H1 (cell line): ENCODE data around the gene CYB5R3. TPM values are rescaled to one million over a fixed set of nuclear protein-coding genes. Genes with fewer than 3 reads are reported as not detected.

Experiments
- BACH1 ChIP-seq: IDR thresholded peaks from 2 replicates; pipeline ENCODE4 v1.6.1; 2012; ENCODE audit warnings: low read length, improper control_type of control experiment
- CHD7 ChIP-seq: fragments of 300-600 bp; sonication (generic); IDR thresholded peaks from 2 replicates; pipeline ENCODE4 v1.7.1; 2012; ENCODE audit warnings: low read length, moderate library complexity, mild to moderate bottlenecking, inconsistent platforms; ENCODE audit not compliant: insufficient replicate concordance
- E2F6 ChIP-seq: IDR thresholded peaks from 2 replicates; pipeline ENCODE4 v1.6.1; 2012; ENCODE audit warnings: inconsistent platforms
- EGR1 ChIP-seq: IDR thresholded peaks from 2 replicates; pipeline ENCODE4 v1.6.1; 2011; ENCODE audit warnings: low read depth, low read length, borderline replicate concordance
- EP300 ChIP-seq, 2 experiments: IDR thresholded peaks; 1 replicate in 1 of 2; 2 replicates in 1 of 2; pipeline ENCODE4 v1.6.1; 2011 to 2012; ENCODE audit warnings: low read depth in 2 of 2, low read length in 2 of 2, mild to moderate bottlenecking in 2 of 2, borderline replicate concordance in 1 of 2, inconsistent platforms in 1 of 2, moderate library complexity in 1 of 2
- HDAC2 ChIP-seq, 2 experiments: fragments of 300-600 bp in 1 of 2; sonication (generic) in 1 of 2; IDR thresholded peaks; 2 replicates each; pipeline ENCODE4 v1.6.1; 2011 to 2012; ENCODE audit warnings: low read depth in 2 of 2, low read length in 2 of 2, mild to moderate bottlenecking in 2 of 2, moderate library complexity in 2 of 2, borderline replicate concordance in 1 of 2, inconsistent platforms in 1 of 2
- KDM5A ChIP-seq: fragments of 200-600 bp; IDR thresholded peaks from 2 replicates; pipeline ENCODE4 v1.7.1; 2012; ENCODE audit warnings: mild to moderate bottlenecking, low read length, inconsistent platforms, mixed read lengths
- SIX5 ChIP-seq: IDR thresholded peaks from 2 replicates; pipeline ENCODE4 v1.6.1; 2011; ENCODE audit warnings: mild to moderate bottlenecking, low read depth, low read length
- SP4 ChIP-seq: IDR thresholded peaks from 2 replicates; pipeline ENCODE4 v1.6.1; 2012; ENCODE audit warnings: low read length, inconsistent platforms
- polyA plus RNA-seq, 7 experiments: library from polyadenylated mRNA; depleted of rRNA in 3 of 7; stranded (reverse) in 5 of 7; unstranded in 2 of 7; fragments of >200 nt in 5 of 7; fragments of 200-250 nt in 2 of 7; gene quantifications; 1 replicate in 5 of 7; 2 replicates in 1 of 7; 4 replicates in 1 of 7; pipeline versions ENCODE4 v1.2.1 to v1.2.3, GENCODE V29; 2011 to 2013; ENCODE audit warnings: missing spikeins in 2 of 7, mixed read lengths in 2 of 7
- total RNA-seq: library from RNA; stranded (reverse); fragmentation: NEBNext Ultra II Directional; extraction: Animal tissue kit (Norgen Biotek cat#: 25700); gene quantifications from 2 replicates; pipeline ENCODE4 v1.2.1, GENCODE V29; 2021

CYB5R3 gene
- total and polyA plus RNA-seq, 2 of the 8 experiments (the other 6 are each of a cell fraction or from before 2014, with no cell fraction given): 75.3 to 113 TPM

GRCh38 chr22:42615092-42615859 lies 33.9 kb downstream of the CYB5R3 start (continued):
- TF ChIP-seq SP4 (peak; percentile 97; the same call in 1 of the 2 replicates), HDAC2 (IDR thresholded peaks at IDR 0.05; ENCODE audit: borderline replicate concordance in 1 of 2, low read depth in 2 of 2, low read length in 2 of 2) (peak; percentile 92 to 95), E2F6 (no peak), EP300 (IDR thresholded peaks at IDR 0.05; ENCODE audit: borderline replicate concordance in 1 of 2, low read depth in 2 of 2, low read length in 2 of 2) (peak in 1 of 2 experiments; percentile 80; a peak in 1 of 3 replicates), BACH1 (peak; percentile 86), KDM5A (no peak), EGR1 (peak; percentile 96), SIX5 (no peak; the same call in 1 of the 2 replicates), CHD7 (no peak)
